Measurements from ENCODE around the gene CACHD1. TPM values are rescaled to one million over a fixed set of nuclear protein-coding genes. Genes with fewer than 3 reads are reported as not detected.

Gene CACHD1
- total and polyA plus RNA-seq, 2 of the 8 experiments (the other 6 are each of a cell fraction or from before 2014, with no cell fraction given), result 22.2 to 42.5 TPM

DNA sequence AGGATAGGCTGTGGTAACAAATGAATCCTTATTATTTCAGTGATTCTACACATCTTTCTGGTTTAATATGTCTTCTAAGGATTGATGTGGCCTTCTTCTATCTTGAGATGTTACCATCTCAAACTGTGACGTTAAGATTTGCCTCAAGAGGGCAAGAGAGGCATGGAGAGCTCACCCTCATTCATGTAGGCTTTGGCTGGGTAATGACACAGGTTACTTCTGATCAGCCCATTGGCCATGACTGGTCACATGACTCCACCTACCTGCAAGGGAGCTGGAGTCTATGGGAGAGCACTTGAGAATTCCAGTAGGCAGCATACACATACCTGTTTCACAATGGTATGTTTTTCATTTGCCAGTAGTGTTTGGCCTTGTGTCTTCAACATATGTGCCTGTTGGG is 30.0 kb downstream of the CACHD1 start:
- Histone ChIP-seq H2BK12ac (ENCODE audit: low read depth, low read length) (no peak overlapping the region), H3K79me1 (ENCODE audit: low read depth, low read length) (peaks cover 3% of the 10 kb centered on the region), H3K36me3 (ENCODE audit: control insufficient read depth in 2 of 4, insufficient read depth in 4 of 4, low read length in 3 of 4) (peaks cover 0 to 3% (median 0%) of the 10 kb centered on the region in 4 experiments; a peak in 1 of 8 replicates), H3K23me2 (ENCODE audit: low read depth, low read length) (peaks cover 2% of the 10 kb centered on the region), H3K9ac (replicated peaks in 1 of 4; ENCODE audit: extremely low read depth in 1 of 4, low read depth in 3 of 4, low read length in 3 of 4) (no peak overlapping the region), H2BK5ac (ENCODE audit: low read depth, low read length) (no peak overlapping the region), H2AFZ (ENCODE audit: low read length) (no peak overlapping the region), H3K4ac (replicated peaks; ENCODE audit: insufficient read length, low read depth, low read length) (no peak overlapping the region), H3K4me3 (ENCODE audit: extremely low read depth in 1 of 4, insufficient read depth in 2 of 4, low read depth in 3 of 4, low read length in 4 of 4) (no peak overlapping the region), H2AK5ac (ENCODE audit: low read depth, low read length) (no peak overlapping the region), H2BK15ac (ENCODE audit: low read length) (no peak overlapping the region), H4K5ac (ENCODE audit: insufficient read length, low read depth, low read length) (no peak overlapping the region), H3K79me2 (ENCODE audit: control insufficient read depth in 1 of 2, insufficient read depth in 2 of 2, low read length in 2 of 2) (peaks cover 7 to 84% of the 10 kb centered on the region in 2 experiments; a peak in 3 of 4 replicates), H4K91ac (replicated peaks; ENCODE audit: insufficient read length, low read length) (no peak overlapping the region), H3K4me2 (ENCODE audit: insufficient read depth in 1 of 2, low read depth in 2 of 2, low read length in 2 of 2) (no peak overlapping the region), H3K4me1 (replicated peaks in 1 of 4; ENCODE audit: control insufficient read depth in 3 of 4, insufficient read depth in 4 of 4, low read length in 3 of 4) (peaks cover 10 to 29% (median 26%) of the 10 kb centered on the region in 4 experiments), H3K9me3 (ENCODE audit: insufficient read depth in 2 of 2, low read depth in 1 of 2, low read length in 1 of 2) (no peaks in the 10 kb centered on the region), H3K23ac (ENCODE audit: insufficient read length) (no peak overlapping the region), H4K20me1 (replicated peaks in 1 of 2; ENCODE audit: control insufficient read depth in 1 of 2, insufficient read depth in 2 of 2, low read length in 2 of 2) (peaks cover 2 to 12% of the 10 kb centered on the region in 2 experiments), H3K56ac (replicated peaks; ENCODE audit: insufficient read length, low read depth, low read length) (no peak overlapping the region), H2BK20ac (ENCODE audit: low read length) (no peak overlapping the region), H2BK120ac (replicated peaks; ENCODE audit: low read depth, low read length) (no peak overlapping the region), H3K18ac (ENCODE audit: extremely low read depth, low read length) (no peak overlapping the region; the same call in 1 of the 2 replicates), H3K27ac (ENCODE audit: low read depth, low read length) (no peak overlapping the region), H3K27me3 (replicated peaks in 1 of 4; ENCODE audit: control insufficient read depth in 3 of 4, extremely low read depth in 1 of 4, insufficient read depth in 3 of 4, low read length in 3 of 4) (no peaks in the 10 kb centered on the region), H4K8ac (ENCODE audit: extremely low read depth, insufficient read depth, low read length) (no peak overlapping the region), H3K14ac (ENCODE audit: insufficient read length) (no peak overlapping the region)
- 72% methylated on average over 1 of the region's 1 CpG; no CpG with 5 or more reads in 1 of the 2 experiments for WGBS, 2 experiments (ENCODE audit: extremely low coverage in 1 of 2, insufficient coverage in 1 of 2, insufficient read length in 1 of 2, insufficient replicate concordance in 2 of 2, low coverage in 1 of 2, low lambda C conversion rate in 2 of 2, missing lambda C conversion rate in 1 of 2)
- ChIA-PET POLR2A (ENCODE audit: partially characterized antibody) (interaction anchor here (1.6 kb wide), 1 partner anchor 14 kb away, joined by 3 read pairs; no protein-coding TSS in a partner anchor), CTCF (ENCODE audit: partially characterized antibody) (interaction anchor here (0.6 to 2.2 kb wide), 12 partner anchors 10 to 234 kb away, joined by 3 to 6 read pairs (median 4); no protein-coding TSS in a partner anchor)
- TF ChIP-seq, protein P1, sequence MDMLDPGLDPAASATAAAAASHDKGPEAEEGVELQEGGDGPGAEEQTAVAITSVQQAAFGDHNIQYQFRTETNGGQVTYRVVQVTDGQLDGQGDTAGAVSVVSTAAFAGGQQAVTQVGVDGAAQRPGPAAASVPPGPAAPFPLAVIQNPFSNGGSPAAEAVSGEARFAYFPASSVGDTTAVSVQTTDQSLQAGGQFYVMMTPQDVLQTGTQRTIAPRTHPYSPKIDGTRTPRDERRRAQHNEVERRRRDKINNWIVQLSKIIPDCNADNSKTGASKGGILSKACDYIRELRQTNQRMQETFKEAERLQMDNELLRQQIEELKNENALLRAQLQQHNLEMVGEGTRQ (IDR thresholded peaks at IDR 0.05; ENCODE audit: low read length), result peak; percentile 71
- TF ChIP-seq YY1 (IDR thresholded peaks at IDR 0.05; ENCODE audit: low read depth, low read length) (no peak), NANOG (IDR thresholded peaks at IDR 0.05; ENCODE audit: insufficient read depth, low read depth, low read length, poor library complexity, severe bottlenecking) (no peak), JUND (IDR thresholded peaks at IDR 0.05; ENCODE audit: low read length) (no peak), RAD21 (IDR thresholded peaks at IDR 0.05 in 1 of 2, conservative IDR thresholded peaks at IDR 0.05 in 1 of 2; ENCODE audit: low read depth in 2 of 2, low read length in 2 of 2) (peak; percentile 67 to 70)
- TF ChIP-seq, protein P2, sequence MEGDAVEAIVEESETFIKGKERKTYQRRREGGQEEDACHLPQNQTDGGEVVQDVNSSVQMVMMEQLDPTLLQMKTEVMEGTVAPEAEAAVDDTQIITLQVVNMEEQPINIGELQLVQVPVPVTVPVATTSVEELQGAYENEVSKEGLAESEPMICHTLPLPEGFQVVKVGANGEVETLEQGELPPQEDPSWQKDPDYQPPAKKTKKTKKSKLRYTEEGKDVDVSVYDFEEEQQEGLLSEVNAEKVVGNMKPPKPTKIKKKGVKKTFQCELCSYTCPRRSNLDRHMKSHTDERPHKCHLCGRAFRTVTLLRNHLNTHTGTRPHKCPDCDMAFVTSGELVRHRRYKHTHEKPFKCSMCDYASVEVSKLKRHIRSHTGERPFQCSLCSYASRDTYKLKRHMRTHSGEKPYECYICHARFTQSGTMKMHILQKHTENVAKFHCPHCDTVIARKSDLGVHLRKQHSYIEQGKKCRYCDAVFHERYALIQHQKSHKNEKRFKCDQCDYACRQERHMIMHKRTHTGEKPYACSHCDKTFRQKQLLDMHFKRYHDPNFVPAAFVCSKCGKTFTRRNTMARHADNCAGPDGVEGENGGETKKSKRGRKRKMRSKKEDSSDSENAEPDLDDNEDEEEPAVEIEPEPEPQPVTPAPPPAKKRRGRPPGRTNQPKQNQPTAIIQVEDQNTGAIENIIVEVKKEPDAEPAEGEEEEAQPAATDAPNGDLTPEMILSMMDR (IDR thresholded peaks at IDR 0.05; ENCODE audit: control extremely low read depth in 1 of 3, insufficient read depth in 1 of 3, low read depth in 1 of 3, low read length in 3 of 3), result peak in 2 of 3 experiments; percentile 31 to 43; a peak in 3 of 4 replicates
- TF ChIP-seq, protein P3, sequence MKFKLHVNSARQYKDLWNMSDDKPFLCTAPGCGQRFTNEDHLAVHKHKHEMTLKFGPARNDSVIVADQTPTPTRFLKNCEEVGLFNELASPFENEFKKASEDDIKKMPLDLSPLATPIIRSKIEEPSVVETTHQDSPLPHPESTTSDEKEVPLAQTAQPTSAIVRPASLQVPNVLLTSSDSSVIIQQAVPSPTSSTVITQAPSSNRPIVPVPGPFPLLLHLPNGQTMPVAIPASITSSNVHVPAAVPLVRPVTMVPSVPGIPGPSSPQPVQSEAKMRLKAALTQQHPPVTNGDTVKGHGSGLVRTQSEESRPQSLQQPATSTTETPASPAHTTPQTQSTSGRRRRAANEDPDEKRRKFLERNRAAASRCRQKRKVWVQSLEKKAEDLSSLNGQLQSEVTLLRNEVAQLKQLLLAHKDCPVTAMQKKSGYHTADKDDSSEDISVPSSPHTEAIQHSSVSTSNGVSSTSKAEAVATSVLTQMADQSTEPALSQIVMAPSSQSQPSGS (IDR thresholded peaks at IDR 0.05; ENCODE audit: low read length), result no peak
- DNase-seq (ENCODE audit: low read depth in 1 of 2, low spot score in 2 of 2) (no peak), FAIRE-seq (peak; percentile 97)

Data from H1 (cell line).